Panc1 (cell line): ENCODE data around the gene PRPF40B.

ENCODE experiments used
- POLR2AphosphoS5 ChIP-seq: IDR thresholded peaks from 2 replicates; pipeline ENCODE4 v1.6.1; 2012; ENCODE audit warnings: mild to moderate bottlenecking, low read depth, low read length, moderate library complexity
- REST ChIP-seq, 2 experiments: IDR thresholded peaks; 2 replicates each; pipeline ENCODE4 v1.6.1; 2011 to 2012; ENCODE audit warnings: low read depth in 2 of 2, control low read depth in 1 of 2, low read length in 1 of 2, mild to moderate bottlenecking in 1 of 2, moderate library complexity in 1 of 2; ENCODE audit not compliant: insufficient read depth in 1 of 2
- SIN3A ChIP-seq: IDR thresholded peaks from 2 replicates; pipeline ENCODE4 v1.6.1; 2012; ENCODE audit warnings: low read depth, mild to moderate bottlenecking, low read length, moderate library complexity, borderline replicate concordance; ENCODE audit not compliant: insufficient read depth
- TF ChIP-seq, protein P1 (sequence below): fragments of 450-650 bp; IDR thresholded peaks from 2 replicates; pipeline ENCODE4 v1.5.1; 2017; ENCODE audit warnings: mild to moderate bottlenecking

DNA sequence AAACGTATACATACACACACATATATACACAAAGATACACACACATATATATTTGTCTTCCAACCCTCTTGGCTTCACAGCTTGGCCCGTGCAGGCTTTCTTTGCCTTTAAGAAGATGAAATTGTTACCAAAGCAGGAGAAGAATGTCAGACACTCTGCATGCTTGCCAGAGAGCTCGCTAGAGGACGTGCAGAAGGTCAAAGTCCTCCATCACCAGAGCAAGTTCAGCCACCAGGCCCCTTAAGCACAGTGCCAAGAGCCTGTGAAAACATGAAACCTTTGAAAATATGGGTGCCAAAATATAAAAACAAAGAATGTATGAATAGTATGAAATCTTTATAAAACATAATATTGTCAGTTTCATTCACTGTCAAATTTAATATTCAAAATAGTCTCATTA, 40.5 kb upstream of the PRPF40B start:
- TF ChIP-seq, protein P1, sequence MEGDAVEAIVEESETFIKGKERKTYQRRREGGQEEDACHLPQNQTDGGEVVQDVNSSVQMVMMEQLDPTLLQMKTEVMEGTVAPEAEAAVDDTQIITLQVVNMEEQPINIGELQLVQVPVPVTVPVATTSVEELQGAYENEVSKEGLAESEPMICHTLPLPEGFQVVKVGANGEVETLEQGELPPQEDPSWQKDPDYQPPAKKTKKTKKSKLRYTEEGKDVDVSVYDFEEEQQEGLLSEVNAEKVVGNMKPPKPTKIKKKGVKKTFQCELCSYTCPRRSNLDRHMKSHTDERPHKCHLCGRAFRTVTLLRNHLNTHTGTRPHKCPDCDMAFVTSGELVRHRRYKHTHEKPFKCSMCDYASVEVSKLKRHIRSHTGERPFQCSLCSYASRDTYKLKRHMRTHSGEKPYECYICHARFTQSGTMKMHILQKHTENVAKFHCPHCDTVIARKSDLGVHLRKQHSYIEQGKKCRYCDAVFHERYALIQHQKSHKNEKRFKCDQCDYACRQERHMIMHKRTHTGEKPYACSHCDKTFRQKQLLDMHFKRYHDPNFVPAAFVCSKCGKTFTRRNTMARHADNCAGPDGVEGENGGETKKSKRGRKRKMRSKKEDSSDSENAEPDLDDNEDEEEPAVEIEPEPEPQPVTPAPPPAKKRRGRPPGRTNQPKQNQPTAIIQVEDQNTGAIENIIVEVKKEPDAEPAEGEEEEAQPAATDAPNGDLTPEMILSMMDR, result no peak
- no peak for TF ChIP-seq POLR2AphosphoS5
- TF ChIP-seq REST (IDR thresholded peaks at IDR 0.05; ENCODE audit: insufficient read depth in 1 of 2, low read depth in 2 of 2, low read length in 1 of 2), result no peak
- TF ChIP-seq SIN3A, result no peak
